Stimulated activated CD8-positive, alpha-beta memory T cell treated with anti-CD3 and anti-CD28 coated beads, Interleukin-2, amount 100 ng/mL, for 48 hours (primary cell): ENCODE measurements around the gene CROCC.

Experiments used
- DNase-seq, 2 donors: peaks; one replicate each; pipeline ENCODE4 v3.0.0-alpha.2; 2020; ENCODE audit warnings: low read depth in 2 of 2

CROCC gene

DNA sequence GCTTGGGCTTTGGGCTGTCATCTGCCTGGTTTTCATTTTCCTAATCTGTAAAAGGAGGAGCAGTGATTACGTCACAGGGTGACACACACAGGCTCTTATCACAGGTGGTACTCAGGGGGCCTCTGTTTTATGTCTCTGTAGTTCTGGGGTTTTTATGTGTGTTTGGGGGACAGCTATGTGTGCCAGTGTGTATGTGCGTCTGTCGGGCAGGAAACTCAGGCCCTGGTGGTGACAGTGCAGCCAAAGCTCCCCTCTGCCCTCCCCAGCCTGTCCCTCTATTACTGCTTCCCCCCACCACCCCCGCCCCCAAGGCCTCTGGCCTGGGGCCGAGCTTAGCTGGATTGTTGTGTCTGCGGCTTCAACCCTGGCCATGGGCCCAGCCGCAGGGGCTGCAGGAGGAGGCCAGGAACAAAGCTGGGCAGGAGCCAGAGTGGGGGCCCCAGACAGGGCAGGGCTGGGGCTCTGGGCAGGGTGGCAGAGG, 45.4 kb downstream of the CROCC start:
- no peak for DNase-seq

DNA sequence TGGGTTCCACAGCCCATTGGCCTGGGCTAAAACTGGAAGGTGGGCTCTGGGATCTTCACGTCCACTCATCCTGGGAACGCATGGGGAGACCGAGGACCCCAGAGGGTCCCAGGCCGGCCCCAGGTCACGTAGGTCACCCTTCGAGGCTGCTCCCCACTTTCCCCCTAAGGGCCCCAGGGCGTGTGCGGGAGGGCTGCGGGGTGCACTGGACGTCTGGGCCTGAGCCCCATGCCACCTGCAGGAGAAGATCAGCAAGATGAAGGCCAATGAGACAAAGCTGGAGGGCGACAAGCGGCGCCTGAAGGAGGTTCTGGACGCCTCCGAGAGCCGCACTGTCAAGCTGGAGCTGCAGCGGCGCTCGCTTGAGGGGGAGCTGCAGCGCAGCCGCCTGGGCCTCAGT, 46.2 kb downstream of the CROCC start:
- DNase-seq = no peak

DNA sequence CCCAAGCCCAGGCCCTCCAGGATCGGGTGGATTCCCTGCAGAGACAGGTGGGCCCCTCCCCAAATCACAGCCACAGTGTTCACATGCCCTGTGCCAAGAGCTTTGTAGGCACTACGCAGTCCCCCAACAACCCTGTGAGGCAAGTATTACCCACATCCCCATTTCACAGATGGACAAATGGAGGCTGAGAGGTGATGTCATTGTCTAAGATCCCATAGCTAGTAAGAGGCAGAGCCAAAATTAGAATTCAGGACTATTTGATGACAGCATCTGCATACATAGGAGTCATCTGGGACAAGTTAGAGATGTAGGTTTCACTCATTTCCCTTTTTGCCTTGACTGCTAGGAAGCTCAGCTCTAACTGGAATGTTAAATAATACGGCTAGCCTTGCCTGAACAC, 46.6 kb downstream of the CROCC start:
- no peak for DNase-seq

DNA sequence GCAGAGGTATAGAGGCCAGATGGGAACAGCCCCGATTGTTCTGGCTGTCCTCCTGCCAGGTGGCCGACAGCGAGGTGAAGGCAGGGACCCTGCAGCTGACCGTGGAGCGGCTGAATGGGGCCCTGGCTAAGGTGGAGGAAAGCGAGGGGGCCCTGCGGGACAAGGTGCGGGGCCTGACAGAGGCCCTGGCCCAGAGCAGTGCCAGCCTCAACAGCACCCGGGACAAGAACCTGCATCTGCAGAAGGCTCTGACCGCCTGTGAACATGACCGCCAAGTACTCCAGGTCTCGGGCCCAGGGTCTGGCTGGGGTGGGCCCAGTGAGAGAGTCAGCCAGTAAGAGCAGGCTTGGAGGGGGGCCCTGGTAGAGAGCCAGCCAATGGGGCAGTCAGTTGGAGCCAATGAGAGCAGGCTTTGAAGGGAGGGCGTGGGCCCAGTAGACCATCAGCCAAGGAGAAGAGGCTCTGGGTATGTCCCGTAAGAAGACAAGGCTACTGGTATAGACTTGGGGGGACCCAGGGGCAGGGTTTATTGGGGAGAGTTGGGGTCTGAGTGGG, 47.4 kb downstream of the CROCC start:
- no peak for DNase-seq

DNA sequence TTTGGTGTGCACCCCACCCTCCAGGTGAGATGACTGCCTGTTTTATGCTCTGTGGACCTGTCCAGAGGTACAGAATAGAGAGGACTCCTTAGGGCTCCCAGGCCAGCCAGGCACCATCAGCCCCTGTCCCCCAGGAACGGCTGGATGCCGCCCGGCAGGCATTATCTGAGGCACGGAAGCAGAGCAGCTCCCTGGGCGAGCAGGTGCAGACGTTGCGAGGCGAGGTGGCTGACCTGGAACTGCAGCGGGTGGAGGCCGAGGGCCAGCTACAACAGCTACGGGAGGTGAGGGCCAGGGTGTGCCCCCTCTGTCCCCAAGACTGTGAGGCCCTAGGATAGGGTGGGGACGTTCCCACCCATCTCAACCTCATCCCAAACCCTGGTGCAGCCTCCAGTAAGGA, 47.9 kb downstream of the CROCC start:
- DNase-seq = no peak

DNA sequence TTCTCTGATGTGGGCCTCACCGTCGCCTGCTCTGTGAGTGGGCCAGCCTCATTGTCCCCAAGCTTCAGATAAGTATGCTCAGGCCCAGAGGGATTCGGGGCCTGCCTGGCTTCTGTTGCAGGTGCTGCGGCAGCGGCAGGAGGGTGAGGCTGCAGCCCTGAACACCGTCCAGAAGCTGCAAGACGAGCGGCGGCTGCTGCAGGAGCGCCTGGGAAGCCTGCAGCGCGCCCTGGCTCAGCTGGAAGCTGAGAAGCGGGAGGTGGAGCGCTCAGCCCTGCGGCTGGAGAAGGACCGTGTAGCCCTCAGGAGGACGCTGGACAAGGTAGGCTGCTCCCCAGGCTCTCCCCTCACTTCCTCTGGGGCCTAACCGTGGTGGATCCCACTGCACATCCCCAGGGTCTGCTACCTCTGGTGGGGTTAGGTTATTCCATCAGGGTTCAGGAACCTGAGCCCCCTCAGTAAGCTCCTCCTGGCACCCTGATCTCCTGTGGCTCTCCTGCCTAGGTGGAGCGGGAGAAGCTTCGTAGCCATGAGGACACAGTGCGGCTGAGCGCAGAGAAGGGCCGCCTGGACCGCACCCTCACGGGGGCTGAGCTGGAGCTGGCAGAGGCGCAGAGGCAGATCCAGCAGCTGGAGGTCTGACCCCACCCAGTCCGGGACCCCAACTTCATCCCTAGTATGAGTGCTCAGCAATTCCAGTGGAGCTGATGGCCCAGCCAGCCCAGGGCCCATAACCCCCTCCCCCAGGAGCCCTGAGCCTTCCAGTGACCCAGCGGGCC, 48.6 kb downstream of the CROCC start:
- DNase-seq = no peak

DNA sequence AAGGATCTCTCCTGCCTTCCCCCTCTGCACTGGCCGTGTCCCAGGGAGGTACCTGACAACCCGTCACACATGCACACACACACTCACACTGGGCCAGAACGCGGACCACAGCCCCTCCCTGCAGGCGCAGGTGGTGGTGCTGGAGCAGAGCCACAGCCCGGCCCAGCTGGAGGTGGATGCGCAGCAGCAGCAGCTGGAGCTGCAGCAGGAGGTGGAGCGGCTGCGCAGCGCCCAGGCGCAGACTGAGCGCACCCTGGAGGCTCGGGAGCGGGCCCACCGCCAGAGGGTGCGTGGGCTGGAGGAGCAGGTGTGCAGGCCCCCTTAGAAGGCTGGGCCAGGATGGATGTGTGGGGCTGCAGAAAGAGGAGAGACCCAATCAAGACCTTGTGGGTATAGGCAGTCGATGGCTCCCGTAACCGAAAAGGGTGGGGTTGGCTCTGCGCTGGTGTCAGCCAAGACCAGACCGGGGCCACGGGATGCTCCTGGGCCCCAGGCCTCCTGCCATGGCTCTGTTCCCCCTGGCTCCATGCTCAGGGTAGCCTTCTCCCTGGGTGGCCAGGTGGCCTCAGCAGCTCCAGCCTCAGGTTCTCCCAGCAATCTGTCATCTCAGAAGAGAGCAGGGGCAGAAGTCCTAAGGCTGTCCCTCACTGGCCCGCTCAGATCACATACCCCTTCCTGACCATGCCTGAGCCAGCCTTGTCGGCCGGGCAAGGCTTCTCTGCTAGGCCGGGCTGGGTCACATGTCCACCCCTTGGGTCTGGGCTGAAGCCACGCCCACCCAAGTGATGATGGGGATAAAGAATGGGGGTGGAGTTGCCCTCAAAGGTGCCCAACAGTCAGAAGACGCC, 49.8 kb downstream of the CROCC start:
- no peak for DNase-seq

DNA sequence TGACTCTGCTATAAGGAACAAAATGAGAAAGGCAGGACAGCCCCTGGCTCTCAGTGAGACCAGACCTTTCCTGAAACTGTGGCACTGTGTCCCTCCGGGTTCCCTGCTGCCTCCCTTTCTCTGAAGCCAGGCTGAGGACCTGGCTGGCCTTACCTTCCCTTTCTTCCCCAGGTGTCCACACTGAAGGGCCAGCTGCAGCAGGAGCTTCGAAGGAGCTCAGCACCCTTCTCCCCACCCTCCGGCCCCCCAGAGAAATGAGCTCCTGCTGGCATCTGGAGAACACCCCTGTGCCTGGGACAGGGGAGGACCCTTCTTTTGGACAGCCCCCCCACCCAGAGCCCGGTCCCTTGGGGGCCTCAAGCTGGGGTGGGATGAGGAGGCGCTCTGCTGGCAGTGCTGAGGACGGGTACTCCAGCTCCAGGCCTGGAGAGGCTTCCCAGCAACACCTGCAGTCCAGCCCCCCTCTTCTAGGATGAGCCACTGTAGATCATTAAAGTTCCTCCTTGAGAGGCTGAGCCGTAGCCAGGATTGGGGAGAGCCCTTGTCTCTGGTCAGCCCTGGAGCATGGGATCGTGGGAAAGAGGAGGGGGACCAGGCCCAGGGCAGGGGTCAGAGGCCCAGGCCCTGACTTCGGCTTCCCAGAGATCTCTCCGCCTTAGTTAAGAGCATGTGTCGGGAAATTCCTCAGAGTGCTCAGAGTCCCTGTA, 50.6 kb downstream of the CROCC start:
- no peak for DNase-seq

DNA sequence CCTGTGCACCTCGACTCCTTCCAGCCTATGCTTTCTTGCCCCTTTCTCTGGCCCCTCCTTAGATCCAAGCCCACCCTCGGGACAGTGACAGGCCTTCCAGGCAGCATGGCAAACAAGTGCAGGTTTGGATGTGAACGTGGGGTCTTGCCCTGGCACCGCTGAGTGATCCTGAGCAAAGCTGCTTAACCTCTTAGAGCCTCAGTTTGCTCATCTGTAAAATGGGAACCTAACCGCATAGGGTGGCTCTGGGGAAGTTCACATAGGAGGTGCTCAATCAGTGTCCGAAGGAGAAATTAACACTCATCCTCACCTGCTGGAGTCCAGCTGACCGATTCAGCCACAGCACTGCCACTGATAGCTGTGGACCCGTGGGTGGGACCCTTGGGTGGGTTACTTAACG, 51.5 kb downstream of the CROCC start:
- DNase-seq = no peak

DNA sequence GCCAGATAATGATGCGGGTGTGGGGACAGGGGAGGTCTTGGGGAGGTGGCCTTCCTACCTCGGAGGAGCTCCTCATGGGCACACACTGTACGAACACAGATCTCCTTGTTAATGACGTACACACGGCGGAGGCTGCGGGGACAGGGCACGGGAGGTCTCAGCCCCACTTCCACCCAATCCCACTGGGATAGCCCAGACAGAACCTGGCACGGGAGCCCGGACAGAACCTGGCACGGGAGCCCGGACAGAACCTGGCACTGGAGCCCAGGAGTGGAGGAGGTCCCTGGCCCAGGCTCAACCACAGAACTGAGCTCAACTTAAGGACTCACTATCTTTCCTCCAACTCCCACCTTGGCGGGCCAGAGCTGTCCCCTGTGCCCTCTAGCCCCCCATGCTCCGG, 53.5 kb downstream of the CROCC start:
- DNase-seq = no peak

DNA sequence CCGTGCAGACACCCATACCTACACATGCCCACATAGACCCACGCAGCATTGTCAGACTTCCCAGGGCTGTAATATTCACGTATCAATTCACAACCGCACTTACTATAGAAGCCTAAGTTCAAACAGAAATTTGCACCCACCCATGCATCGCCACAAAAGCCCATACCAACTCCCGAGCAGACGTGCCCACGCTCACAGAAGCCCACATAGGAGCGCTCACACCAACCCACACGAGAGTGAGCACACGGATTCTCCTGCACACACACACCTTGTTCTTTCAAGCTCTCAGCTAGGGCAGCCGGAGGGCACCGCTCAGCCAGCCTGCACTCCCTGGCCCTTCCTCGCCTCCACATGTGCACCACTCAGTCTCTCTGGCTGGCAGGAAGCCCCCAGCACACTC, 54.1 kb downstream of the CROCC start:
- no peak for DNase-seq

DNA sequence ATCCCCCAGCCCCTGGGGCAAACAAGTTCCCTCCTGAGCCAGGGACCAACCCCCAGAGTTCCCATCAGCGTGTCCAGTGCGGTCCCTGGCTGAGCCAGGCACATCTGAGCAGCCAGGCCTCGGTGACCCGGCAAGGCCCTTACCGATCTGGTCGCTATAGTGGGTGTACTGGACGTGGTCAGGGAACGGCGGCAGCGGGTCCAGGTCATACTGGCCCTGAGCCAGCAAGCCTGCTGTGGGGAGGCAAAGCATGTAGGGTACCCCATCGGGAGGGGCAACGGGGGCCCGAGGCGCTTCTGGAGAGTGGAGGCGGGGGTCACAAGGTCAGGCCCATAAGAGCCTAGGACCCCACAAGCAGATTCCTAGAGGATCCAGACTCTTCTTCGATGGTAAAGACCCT, 55.2 kb downstream of the CROCC start:
- DNase-seq = no peak

DNA sequence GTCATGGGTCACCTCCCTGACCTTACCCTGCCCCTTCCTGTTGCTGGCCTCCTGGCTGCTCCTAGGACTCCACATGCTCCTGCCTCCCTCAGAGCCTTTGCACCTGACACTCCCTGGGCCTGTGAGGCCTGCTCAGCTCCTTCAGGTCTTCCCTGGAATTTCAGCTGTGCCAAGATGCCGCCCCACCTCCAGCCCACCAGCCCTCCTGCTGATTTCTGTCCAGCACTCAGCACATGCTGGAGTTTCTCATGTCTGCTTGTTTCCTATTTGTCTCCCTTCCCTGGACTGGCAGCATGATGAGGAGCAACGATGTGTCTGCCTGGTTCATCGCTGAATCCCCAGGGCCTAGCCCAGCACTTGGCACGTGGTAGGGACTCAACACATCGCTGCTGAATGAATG, 55.6 kb downstream of the CROCC start:
- no peak for DNase-seq

DNA sequence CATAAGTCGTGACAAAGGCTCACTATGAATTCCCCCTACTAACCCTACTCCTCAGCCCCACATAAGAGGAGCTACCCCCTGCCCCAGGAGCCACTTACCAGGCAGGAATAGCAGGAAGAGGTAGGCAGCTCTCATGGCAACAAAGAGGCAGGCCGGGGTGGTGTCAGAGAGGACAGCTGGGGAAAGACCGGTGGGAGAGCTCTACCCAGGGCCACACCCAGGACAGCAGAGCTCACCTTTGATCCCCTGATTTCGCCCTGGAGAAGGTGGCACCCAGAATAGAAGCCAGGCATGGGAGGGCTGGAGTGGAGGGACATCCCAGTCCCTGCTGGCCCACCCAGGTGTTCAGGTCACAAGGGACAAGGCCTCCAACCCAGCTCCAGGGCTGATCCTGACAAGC, 56.4 kb downstream of the CROCC start:
- no peak for DNase-seq

DNA sequence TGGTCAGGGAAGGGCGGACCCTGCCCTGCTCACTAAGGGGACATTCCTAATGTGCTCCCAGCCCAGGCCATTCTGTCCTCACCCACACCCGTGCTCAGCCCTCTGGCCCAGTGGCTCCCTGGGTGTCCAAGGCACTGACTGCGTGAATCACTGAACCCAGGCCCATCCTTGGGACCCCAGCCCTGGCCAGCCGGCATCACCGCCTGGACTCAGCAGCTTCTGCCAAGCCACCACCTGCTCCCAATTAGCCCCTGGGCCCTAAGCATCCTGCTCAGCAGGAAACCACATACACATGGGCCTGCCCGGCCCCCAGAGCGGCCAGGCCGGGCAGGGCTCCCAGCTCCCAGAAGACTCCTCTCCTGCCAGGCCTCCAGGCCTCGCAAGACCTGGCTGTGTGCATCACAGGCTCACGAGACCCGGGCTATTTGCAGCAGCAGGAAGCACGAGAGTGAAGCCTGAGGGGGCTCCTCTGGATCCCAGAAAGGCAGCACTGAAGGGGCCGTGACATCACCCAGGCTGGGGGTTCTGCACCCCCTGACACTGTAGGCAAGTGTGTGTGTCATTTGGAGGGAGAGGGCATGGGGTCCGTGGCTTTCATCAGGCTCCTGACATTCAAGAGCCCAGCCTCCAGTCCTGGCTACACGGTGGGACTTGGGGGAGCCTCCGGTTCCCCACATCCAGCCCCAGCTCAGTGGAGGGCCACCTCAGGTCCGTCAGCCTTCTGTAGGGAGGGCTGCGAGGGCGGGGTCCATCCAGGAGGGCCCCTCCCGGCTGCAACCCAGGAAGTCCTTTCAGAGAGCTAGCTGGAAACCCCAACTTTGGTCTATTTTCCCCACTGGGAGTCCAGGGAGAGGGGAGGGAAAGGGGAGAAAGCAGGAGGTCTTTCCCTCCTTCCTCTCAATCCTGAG, 57.1 kb downstream of the CROCC start:
- DNase-seq = no peak

DNA sequence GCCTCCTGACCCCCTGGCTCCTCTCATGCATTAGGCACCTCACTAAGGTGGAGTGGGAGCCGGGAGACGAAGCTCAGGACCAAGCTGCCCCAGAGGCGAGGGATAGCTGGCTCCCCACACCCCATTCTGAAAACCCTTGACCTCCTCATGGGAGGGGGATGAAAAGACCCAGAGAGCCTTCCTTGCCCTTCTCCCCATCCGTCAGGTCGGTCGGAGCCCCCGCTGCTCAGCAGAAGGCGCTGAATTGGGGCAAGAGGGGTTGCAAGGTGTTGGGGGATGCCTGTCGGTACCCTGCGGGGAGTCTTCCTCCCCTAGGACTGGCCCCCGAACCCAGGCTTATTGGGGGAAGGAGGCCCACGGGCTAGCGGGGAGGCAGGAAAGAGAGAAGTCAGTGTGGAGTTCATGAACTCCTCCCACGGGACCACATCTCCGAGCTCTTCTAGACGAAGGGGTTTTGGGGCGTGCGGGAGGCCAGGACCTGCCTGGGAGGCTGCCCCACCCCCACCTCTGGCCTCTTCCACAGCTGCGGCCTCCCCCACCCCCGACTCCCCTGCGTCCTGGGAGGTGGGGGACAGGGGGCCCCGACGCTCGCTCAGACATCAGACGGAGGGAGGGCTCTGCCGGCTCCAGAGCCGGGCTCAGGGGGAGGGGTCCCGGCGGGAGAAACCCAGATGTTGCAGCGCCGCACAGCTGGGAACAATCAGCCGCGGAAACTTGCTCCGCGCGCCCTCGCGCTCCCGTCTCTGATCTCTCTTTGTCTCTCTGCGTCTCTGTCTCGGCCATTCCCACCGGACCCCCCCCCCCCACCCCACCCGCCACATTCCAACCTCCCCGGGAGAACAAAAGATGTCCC, 58.0 kb downstream of the CROCC start:
- DNase-seq = no peak

DNA sequence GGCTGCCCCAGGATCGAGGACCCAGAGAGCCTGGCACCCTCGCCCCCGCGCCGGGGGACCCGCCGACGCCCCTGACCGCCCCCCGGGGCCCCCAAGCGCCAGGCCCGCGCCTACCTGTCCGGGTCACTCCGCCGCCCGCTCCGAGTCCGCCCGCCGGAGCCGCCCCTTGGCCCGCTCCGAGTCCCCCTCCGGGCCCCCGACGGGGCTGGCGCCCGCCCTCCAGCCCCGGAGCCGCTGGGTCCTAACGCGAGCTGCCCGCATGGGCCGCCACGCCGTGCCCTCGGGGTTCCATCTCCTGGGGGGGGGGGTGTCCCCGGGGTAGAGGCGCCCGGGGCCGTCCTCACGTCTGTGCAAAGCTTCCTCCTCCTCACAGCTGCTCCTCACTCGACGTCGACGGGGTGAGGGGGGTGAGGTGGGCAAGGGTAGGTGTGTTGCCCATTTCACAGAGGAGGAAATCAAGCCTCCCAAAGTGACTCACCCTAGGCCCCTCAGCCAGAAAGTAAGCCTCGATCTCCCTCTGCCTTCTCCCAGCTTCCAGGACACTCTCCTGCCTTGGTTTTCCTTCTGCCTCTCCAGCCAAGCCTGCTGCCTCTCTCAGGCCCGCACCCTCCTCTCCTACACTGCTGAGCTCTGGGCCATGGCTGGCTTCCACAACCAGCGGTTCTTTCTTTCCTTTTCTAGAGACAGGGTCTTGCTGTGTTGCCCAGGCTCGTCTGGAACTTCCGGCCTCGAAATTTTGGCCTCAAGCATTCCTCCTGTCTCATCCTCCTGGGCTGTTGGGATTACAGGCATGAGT, 58.9 kb downstream of the CROCC start, which contains the start of gene MFAP2:
TSS of gene MFAP2 (minus strand) at position 148 of the 796 bp plus-strand sequence. CDS start 2,347 bp downstream, outside the sequence.
- no peak for DNase-seq

DNA sequence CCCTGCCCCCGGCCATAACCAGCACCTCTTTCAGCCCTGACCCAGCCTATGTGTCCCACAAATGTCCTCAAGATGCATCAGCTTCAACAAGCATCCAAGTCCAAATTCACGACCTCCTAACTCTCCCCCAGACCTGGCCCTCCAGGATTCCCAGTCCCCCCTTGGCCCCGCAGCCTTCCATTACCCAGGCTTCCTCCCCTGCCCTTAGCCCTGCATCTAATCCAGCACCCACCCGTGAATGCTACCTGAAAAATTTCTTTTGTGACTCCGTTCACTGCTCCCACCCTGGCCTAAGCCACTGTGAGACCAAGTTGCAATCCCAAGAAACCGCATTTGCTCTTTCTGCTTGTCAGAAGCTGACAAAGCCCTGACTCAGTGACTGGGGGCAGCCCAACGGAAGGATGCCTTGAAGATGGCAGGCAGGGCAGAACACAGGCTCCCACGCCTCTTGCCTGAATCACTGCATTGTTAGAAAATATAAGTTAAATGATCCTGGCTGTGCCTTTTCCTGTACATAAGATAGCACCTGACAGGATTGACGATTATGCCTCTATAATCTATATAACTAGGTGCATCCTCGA, 59.6 kb downstream of the CROCC start:
- DNase-seq = no peak

DNA sequence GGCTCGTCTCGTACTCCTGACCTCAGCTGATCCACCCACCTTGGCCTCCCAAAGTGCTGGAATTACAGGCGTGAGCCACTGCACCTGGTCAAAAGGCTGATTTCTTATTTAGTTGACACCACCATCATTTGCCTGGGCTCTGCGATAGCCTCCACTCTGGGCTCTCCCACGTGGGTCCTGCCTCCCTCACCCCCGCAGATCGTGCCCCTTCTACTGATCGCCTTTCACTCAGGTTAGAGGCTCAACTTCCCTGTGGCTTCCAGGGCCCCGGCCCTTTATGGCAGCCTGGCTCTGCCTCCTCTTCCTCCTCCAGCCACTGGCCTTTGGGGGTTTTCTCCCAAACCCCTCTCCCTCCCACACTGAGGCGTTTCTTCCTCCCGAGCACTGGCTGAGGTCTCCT, 61.2 kb downstream of the CROCC start:
- no peak for DNase-seq
